ENCODE measurements around the gene GNB1.
"Not testable (repeated sequence)": the region's sequence is repeated elsewhere in the genome, so short reads cannot be mapped to it uniquely, and the experiment has no call there.

The GNB1 gene

GRCh38 chr1:1856161-1856560, 34.7 kb downstream of the GNB1 start:
- not testable (repeated sequence) for DNase-seq

GRCh38 chr1:1853593-1854257, 37.2 kb downstream of the GNB1 start:
- no peak for DNase-seq

GRCh38 chr1:1852619-1853414, 38.1 kb downstream of the GNB1 start:
- no peak for DNase-seq

- DNase-seq = no peak
Measured at GRCh38 chr1:1847890-1848289, 43.0 kb downstream of the GNB1 start.

GRCh38 chr1:1847061-1847850, 43.6 kb downstream of the GNB1 start:
- no peak for DNase-seq

- DNase-seq = no peak
Measured at GRCh38 chr1:1846386-1846918, 44.4 kb downstream of the GNB1 start.

GRCh38 chr1:1842360-1843146, 48.3 kb downstream of the GNB1 start:
- no peak for DNase-seq

- DNase-seq = no peak
Measured at GRCh38 chr1:1841575-1841995, 49.3 kb downstream of the GNB1 start.

GRCh38 chr1:1839311-1839965, 51.4 kb downstream of the GNB1 start:
- DNase-seq = no peak

- DNase-seq = no peak
Measured at GRCh38 chr1:1836119-1836518, 54.8 kb downstream of the GNB1 start.

GRCh38 chr1:1835546-1835945, 55.3 kb downstream of the GNB1 start:
- DNase-seq = no peak

- no peak for DNase-seq
Measured at GRCh38 chr1:1833916-1834325, 57.0 kb downstream of the GNB1 start.

GRCh38 chr1:1833456-1833855, 57.4 kb downstream of the GNB1 start:
- no peak for DNase-seq

- no peak for DNase-seq
Measured at GRCh38 chr1:1832820-1833219, 58.1 kb downstream of the GNB1 start.

- no peak for DNase-seq
Measured at GRCh38 chr1:1832166-1832565, 58.7 kb downstream of the GNB1 start.

- DNase-seq = no peak
Measured at GRCh38 chr1:1827089-1827848, 63.6 kb downstream of the GNB1 start.

- DNase-seq = no peak
Measured at GRCh38 chr1:1826356-1827088, 64.4 kb downstream of the GNB1 start.

- no peak for DNase-seq
Measured at GRCh38 chr1:1825217-1825616, 65.7 kb downstream of the GNB1 start.

- DNase-seq = no peak
Measured at GRCh38 chr1:1819762-1820161, 71.1 kb downstream of the GNB1 start.

- no peak for DNase-seq
Measured at GRCh38 chr1:1817221-1817620, 73.7 kb downstream of the GNB1 start.
